HG02840 (cell line): ENCODE results near the gene NCSTN.
"Not testable (repeated sequence)": the region's sequence is repeated elsewhere in the genome, so short reads cannot be mapped to it uniquely, and the experiment has no call there.

ENCODE experiments used
- ATAC-seq: cut with Tn5 transposase; IDR thresholded peaks from one replicate; pipeline ENCODE4 v1.9.1; 2021; ENCODE audit warnings: mild to moderate bottlenecking, moderate library complexity, moderate number of reproducible peaks; ENCODE audit not compliant: unreplicated experiment, low FRiP score

The NCSTN gene

DNA sequence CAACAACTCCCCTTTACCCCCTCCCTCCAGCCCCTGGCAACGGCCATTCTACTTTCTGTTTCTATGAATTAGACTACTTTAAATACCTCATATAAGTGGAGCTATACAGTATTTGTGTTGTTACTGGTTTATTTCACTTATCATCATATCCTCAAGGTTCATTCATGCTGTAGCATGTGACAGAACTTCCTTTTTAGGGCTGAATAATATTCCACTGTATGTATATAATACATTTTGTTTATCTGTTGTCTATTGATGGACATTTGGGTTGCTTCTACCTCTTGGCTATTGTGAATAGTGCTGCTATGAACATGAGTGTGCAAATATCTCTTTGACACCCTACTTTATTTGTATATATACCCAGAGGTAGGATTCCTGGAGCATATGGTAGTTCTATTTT lies 25.9 kb downstream of the NCSTN start:
- no peak for ATAC-seq

DNA sequence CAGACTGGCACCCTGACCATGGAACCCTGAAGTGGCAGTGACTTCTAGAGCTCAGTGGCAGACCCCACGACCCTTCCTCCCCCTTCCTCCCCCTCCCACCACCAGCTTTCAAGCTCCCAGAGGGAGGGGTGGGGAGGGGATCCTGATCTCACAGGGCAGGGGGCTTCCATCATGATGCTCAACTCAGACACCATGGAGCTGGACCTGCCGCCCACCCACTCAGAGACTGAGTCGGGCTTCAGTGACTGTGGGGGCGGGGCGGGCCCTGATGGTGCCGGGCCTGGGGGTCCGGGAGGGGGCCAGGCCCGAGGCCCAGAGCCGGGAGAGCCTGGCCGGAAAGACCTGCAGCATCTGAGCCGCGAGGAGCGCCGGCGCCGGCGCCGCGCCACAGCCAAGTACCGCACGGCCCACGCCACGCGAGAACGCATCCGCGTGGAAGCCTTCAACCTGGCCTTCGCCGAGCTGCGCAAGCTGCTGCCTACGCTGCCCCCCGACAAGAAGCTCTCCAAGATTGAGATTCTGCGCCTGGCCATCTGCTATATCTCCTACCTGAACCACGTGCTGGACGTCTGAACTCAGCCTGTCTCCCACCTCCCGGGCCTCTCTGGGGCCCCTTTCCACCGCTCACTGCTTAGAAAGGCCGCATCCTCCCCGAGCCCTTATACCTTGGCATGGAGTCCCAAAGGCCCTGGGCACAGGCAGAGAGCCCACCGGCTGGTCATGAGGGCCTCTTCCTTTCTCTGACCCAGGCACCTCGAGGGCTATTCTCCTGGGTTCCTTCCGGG lies 27.6 kb downstream of the NCSTN start:
- ATAC-seq: no peak

DNA sequence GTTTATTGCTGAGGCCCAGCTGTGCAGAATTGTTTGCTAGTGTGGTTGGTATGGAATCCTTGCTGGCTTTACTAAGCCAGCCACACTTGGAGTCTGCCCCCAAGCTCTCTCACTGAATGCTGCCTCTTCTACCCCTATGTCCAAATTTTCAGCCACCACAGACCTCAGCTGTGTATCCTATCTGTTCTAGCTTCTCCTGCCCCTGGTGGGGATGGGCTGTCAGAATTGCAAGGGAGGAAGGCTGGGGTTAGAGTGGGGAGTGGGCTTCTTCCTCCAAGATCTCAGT lies 28.1 kb downstream of the NCSTN start:
- ATAC-seq: no peak

DNA sequence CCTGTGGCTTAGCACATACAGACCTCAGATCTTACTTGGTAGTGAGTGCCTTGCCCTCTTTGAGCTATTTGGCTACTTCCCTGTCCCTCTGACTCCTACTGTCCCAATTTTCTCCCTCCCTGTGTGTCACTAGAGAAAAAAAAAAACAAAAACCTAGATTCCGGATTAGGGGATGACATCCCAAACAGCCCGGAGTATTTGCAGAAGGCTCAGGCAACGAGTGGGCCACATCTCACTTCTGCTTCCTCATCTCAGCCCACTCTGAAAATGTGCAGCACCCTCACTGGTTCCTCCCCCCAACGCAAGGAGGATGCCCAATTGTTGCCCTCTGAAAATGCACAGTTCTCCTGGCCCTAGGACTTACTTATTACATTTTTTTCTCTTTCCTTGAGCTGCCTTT lies 28.6 kb downstream of the NCSTN start:
- no peak for ATAC-seq

DNA sequence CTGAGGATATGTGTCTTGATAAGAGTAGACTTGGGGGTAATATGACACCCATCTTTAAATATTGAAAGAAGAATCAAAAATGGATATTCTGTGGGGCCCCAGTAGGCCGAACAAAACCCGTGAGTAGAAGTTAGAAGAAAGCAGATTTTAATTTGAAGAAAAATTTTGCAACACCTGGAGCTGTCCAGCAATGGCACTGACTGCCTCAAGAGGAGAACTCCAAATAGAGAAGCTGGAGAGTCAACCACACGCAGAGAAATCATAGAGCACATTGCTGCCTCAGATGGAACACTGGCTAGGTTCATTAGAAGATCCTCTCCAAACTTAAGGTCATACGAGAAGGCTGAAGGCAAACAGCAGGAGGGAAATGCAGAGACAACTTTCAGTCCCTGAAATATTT lies 30.5 kb downstream of the NCSTN start:
- no peak for ATAC-seq

DNA sequence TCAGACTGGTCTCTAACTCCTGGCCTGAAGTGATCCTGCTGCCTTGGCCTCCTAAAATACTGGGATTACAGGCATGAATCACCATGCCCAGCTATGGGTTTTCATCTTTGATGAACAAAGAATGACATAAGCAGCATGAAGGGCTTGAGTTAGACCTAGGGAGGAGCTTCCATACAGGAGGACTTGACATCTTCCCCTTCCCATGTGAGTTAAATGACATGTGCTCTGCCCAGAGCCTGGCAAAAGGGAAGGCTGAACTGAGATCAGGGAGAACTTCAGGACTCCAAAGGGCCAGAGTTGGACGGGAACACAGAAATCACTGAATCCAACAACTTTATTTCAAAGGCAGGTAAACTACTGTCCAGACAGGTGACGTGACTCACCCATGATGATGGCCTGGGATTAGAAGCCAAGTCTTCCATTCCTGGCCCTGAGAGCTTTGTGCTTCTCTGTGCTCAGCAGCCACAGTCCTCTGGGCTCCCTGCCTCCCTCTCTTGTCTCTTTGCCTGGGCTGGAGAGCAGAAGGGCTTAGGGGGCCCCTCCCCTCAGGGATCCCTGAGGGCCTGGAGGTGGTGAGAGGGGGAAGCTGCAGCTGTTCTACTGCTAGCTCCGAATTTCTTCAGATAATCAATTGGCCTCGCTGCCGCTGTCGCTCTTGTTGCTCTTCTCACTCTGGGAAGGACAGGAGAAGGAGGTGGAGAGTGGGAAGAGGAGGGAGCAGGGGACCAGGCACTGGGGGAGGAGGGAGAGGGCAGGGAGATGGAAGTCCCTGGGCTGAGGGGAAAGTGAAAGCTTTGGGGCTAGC lies 31.3 kb downstream of the NCSTN start:
- no peak for ATAC-seq

DNA sequence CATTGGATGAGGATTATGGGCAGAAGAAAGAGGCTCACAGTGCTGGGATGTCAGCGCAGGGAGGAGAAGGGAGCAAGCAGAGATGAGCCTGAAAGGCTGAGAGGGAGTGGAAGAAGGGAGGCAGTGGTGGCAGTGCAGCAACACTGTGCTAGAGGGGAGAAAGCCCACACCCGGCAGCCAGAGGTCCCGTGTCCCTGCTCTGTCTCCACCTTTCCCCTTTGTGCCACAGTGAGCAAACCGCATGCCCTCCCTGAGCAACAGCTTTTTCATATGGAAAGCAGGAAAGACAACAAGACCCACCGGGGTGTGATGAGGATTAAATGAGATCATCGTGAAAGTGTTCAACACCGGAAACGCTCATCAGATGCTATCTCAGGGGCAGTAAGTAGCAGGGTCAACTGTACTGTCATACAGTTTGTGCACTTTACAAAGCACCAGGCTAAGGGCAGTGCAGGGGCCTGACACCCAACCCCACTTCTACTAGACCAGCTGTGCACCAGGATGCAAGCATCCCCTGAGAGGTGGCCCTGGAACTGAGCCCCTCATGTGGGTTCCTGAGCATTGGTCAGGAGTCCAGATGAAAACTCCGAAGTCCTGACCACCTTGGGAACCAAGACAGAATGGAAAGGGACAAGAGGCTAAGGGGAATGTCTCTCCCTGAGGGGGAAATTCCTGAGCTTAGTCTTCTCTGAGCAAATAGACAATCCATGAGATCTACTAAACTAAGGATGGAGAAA lies 32.8 kb downstream of the NCSTN start:
- no peak for ATAC-seq

DNA sequence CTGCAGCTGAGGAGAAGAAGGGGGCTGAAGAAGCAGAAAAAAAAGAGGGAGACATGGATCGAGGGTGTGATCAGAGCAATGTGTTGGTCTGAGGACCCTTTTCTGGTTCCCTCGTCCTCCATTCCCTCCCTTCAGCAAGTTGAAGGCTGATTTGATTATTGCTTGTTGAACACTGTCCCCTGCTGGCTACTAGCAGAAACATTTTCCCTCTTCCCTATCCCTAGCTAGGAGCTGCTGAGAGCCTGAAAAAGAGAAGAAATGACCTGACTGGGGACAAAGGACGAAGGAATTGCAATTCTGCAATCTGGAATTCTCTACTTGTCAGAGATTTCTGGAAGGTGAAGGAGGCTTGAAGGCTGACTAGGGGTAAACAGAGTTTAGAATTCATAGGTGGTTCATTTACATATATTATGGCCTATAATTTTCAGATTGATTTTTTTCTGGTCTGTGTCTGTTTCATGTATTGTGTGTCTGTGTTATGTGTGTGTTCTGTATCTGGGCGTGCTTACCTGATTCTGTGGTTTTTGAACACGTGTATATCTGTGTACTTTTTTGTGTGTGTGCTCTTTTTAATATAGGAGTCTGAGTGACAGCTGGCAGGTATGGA lies 33.4 kb downstream of the NCSTN start:
- ATAC-seq: no peak

DNA sequence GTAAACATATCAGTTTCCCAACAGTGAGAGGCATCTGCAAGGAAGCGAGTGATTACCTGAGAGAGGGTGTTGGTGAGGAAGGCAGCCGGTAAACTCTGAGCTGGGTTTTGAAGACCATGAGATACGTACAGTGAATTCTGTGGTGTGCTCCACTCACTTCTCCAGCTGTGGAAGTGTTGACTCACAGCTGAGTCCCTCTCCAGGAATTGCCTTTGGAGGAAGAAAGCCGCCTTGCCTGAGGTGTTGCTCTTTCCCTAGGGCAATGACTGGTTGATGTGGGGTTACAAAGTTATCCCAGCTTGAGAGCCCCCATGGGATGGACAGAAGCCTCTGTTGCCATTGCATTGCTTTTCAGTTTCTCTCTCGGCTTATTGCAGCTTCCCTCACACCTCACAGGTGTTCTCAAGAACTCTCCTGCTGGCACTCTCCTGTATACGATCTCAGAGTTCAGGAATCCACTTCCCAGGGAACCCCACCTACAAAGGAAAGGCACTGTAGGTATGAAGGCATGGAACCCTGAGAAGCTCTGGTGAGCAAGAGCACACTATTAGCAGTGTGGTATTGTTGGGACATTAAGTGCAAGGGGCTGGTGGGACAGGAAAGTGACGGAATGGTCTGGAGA lies 34.5 kb downstream of the NCSTN start:
- no peak for ATAC-seq

DNA sequence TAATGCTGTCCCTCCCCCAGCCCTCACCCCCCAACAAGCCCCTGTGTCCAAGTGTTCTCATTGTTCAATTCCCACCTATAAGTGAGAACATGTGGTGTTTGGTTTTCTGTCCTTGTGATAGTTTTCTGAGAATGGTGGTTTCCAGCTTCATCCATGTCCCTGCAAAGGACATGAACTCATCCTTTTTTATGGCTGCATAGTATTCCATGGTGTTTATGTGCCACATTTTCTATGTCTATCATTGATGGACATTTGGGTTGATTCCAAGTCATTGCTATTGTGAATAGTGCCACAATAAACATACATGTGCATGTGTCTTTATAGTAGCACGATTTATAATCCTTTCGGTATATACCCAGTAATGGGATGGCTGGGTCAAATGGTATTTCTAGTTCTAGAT lies 41.6 kb downstream of the NCSTN start:
- ATAC-seq: not testable (repeated sequence)

DNA sequence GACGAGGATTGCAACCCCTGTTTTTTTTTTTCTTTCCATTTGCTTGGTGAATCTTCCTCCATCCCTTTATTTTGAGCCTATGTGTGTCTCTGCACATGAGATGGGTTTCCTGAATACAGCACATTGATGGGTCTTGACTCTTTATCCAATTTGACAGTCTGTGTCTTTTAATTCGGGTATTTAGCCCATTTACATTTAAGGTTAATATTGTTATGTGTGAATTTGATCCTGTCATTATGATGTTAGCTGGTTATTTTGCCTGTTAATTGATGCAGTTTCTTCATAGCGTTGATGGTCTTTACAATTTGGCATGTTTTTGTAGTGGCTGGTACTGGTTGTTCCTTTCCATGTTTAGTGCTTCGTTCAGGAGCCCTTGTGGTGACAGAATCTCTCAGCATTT lies 45.2 kb downstream of the NCSTN start:
- ATAC-seq: not testable (repeated sequence)

DNA sequence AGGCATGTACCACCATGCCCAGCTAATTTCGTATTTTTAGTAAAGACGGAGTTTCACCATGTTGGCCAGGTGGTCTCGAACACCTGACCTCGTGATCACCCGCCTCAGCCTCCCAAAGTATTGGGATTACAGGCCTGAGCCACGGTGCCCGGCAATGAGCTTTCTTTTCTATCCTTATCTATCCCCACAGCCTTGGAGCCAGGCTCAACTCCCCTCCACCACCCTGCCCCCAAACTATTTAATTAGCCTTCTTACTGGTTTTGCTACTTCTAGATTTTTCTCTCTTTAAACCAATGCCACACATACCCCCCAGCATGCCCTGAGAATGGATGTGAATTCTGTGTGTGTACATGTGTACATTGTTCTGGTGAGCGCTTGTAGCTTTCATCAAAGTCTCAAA lies 51.5 kb downstream of the NCSTN start:
- no peak for ATAC-seq

DNA sequence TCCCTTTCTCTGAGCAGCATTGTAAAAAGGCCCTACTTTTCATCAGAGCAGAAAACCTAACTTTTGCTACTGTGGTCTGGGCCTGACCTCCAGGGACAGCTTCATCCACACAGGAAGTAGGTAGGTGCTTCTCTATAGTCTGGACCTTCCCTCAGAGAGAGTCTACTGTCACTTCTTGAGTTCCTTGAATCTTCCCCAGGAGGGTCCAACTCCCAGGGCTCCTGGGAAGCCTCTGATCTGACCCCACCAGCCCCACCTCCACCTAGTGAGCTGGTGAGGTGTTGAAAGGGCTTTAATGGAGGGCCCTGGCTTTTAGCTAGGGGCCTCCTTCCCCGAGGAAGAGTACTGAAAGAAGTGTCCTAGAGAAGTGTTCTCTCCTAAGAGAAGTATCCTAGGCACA lies 54.5 kb downstream of the NCSTN start:
- no peak for ATAC-seq

DNA sequence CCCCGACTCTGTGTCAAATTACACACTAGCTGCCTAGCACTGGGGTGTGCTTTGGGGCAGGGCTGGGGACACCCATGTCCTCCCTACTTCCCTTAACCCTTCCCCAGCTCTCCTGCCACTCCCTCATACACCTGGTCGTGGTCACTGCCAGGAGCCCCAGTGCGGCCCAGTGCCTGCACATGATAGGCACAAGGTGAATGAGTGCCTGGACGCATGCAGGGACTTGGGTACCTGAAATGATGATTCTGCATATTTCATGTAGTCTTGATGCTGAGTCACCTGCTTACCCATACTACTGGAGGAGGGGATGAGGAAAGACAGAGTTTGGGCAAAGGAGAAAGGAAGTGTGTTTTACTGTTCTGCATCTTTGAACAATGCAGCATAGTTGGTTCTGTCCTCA lies 55.6 kb downstream of the NCSTN start:
- ATAC-seq: no peak

DNA sequence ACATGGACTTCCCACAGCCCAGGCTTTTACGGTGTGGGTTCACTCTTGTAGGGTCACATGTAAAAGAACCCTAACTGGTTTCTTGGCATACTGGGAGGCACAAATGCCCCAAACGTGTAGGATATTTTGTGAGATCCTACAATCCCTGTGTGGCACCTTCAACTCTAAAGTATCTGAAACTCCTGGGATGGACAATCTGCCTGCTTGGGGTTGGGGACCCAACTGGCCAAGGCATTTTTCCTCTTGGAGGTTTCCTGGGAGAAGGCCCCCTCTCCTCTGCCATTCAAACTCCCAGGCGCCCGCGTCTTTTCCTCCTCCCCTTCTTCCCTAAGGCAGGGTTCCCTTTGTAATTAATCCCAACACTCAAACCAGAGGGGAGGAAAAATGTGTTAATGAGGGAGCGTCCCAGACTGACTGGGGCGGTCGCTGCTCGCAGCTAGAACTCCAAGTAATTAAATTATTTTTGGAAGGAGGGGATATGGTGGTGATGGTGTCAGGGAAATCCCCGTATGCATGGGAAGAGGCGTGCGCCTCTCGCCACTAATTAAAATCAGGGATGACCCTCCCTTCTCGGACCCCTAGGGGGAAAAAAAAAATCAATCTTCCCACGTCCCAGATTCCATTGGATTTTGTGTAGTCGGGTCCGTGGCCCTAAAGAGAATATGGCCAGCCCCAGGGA lies 56.5 kb downstream of the NCSTN start:
- ATAC-seq: no peak

DNA sequence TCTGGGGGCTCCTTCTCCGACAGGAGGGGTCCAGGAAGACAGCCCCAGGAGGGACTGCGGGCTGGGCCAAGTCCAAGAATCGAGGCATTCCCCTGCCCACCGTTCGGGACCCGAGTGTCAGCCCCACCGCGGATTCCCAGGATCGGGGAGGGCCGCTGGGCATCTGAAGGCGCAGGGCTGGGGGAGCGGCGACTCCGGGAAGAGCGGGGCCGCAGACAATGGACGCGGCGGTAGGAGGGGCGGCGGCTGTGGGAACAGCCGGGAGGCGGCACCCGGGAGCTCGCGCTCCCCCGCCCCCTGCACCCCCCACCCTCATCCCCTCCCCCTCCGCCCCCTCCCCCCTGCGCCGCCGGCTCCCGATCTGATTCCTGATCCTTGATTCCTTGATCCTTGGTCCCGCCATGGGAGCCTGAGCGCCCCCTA lies 57.1 kb downstream of the NCSTN start, which contains the start of gene VANGL2:
Gene VANGL2, plus strand, starts transcription at position 342 of the 423 bp plus-strand sequence. CDS start 15,274 bp downstream, outside the sequence.
- no peak for ATAC-seq

DNA sequence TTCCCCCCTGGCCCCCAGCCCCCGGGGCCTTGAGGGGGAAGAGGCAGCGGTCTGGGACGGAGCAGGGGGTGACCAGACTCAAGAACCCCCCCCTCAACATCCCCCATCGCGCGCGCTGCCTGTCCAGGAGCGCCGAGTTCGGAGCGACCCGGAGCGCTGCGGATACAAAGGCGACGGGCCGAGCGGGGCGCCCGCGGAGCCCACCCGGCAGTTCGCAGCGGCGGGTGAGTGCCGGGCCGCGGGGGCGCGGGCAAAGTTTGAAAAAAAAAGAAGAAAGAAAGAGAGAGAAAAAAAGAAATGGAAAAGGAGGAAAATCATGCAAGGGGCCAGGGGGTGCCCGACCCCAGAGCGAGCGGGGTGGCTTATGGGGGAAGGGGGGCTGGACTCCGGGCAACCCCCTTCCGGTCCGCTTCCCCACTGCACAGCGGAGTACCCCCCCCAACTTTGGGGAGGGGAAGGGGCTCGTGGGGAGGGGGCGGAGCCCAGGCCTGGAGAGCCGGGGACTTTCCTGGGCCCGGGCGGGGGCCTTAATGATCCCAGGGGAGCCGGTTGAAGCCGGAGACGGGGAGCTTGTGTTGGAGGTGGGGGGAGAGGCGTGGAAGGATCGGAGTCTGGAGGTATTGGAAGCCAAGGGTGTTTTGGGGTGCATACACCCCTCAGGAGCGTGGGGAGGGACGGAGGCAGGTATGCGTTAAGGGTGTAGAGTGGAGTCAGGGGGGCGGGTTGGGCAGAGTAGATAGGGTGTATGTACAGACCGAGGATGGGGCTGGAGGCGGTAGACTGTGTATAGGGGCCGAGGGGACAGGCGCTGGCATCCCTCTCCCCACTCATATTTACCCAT lies 57.7 kb downstream of the NCSTN start:
- no peak for ATAC-seq

DNA sequence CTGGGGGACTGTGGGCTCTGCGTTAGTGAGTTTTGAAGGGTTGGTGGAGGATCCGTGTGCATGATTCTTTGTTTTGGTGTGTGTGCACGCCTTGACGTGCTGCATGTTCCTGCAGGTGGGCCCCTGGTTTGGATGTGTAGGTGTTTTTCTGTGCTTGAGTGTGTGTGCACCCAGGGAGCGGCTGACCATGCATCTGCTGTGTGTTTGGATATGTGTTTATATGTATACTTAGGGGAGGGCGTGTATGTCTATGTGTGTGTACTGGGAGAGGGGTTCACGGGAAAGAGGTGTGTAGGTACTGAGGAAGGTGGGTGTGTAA lies 58.3 kb downstream of the NCSTN start:
- no peak for ATAC-seq
